K562 (cell line): Measurements from ENCODE around the gene BHMT2. TPM values are rescaled to one million over a fixed set of nuclear protein-coding genes. Genes with fewer than 3 reads are reported as not detected.
A peak's percentile ranks its signal among the peaks of the same experiment; 100 is the strongest.

Experiments
- CEBPG ChIP-seq, 3 experiments: fragments of 200-800 bp in 1 of 3; sonication (Bioruptor generic) in 1 of 3; sonication (generic) in 1 of 3; formaldehyde crosslinking in 1 of 3; IDR thresholded peaks in 2 of 3; conservative IDR thresholded peaks in 1 of 3; 2 replicates each; pipeline versions ENCODE4 v1.6.1 to v1.8.0; 2016 to 2022; ENCODE audit warnings: missing compliant biosample characterization in 2 of 3, missing genetic modification characterization in 2 of 3, mild to moderate bottlenecking in 1 of 3, missing genetic modification reagents in 1 of 3
- CREB3 ChIP-seq: fragments of 450-650 bp; conservative IDR thresholded peaks from 2 replicates; pipeline ENCODE4 v1.6.1; 2016; ENCODE audit warnings: missing genetic modification characterization, low read depth, mild to moderate bottlenecking, missing compliant biosample characterization, moderate library complexity
- E2F8 ChIP-seq: fragments of 450-650 bp; IDR thresholded peaks from 2 replicates; pipeline ENCODE4 v1.7.1; 2018; ENCODE audit warnings: mild to moderate bottlenecking, low read depth; ENCODE audit not compliant: partially characterized antibody
- FOXA3 ChIP-seq, 2 experiments: fragments of 450-650 bp in 1 of 2; sonication (generic) in 1 of 2; formaldehyde crosslinking; IDR thresholded peaks in 1 of 2; conservative IDR thresholded peaks in 1 of 2; 2 replicates each; pipeline versions ENCODE4 v1.4.0 to v1.8.0; 2020 to 2022; ENCODE audit warnings: mild to moderate bottlenecking in 2 of 2, missing genetic modification reagents in 1 of 2
- FOXO4 ChIP-seq: fragments of 450-650 bp; formaldehyde crosslinking; IDR thresholded peaks from 2 replicates; pipeline ENCODE4 v1.4.0; 2020; ENCODE audit warnings: mild to moderate bottlenecking, moderate library complexity
- KAT7 ChIP-seq: sonication (generic); formaldehyde crosslinking; IDR thresholded peaks from 2 replicates; pipeline ENCODE4 v1.8.0; 2022; ENCODE audit warnings: missing genetic modification reagents, mild to moderate bottlenecking, borderline replicate concordance
- MCM7 ChIP-seq, 2 experiments: fragments of 450-650 bp; IDR thresholded peaks; 2 replicates each; pipeline ENCODE4 v1.6.1; 2016 to 2018
- MTF1 ChIP-seq: fragments of 250-450 bp; sonication (Bioruptor Pico); IDR thresholded peaks from 2 replicates; pipeline ENCODE4 v1.9.0; 2021; ENCODE audit warnings: moderate library complexity, mild to moderate bottlenecking, inconsistent platforms, borderline replicate concordance
- NCOR1 ChIP-seq: fragments of 450-650 bp; IDR thresholded peaks from 2 replicates; pipeline ENCODE4 v1.6.1; 2016; ENCODE audit warnings: mild to moderate bottlenecking, moderate library complexity
- NFRKB ChIP-seq: fragments of 450-650 bp; IDR thresholded peaks from 2 replicates; pipeline ENCODE4 v1.6.1; 2016; ENCODE audit warnings: low read depth
- PHB2 ChIP-seq: fragments of 450-650 bp; IDR thresholded peaks from 2 replicates; pipeline ENCODE4 v1.6.1; 2017; ENCODE audit warnings: low read depth
- POLR2B ChIP-seq: fragments of 450-650 bp; IDR thresholded peaks from 2 replicates; pipeline ENCODE4 v1.6.1; 2018; ENCODE audit warnings: low read depth; ENCODE audit not compliant: partially characterized antibody
- RBM17 ChIP-seq: fragments of 200-400 bp; formaldehyde crosslinking; IDR thresholded peaks from 2 replicates; pipeline ENCODE4 v1.6.1; 2017; ENCODE audit warnings: low read depth, mild to moderate bottlenecking, low read length, borderline replicate concordance
- RUNX1 ChIP-seq: sonication (generic); IDR thresholded peaks from 2 replicates; pipeline ENCODE4 v1.6.1; 2016; ENCODE audit warnings: antibody characterized with exemption, low read depth
- ZFP36 ChIP-seq: fragments of 150-350 bp; IDR thresholded peaks from 2 replicates; pipeline ENCODE4 v1.6.1; 2018; ENCODE audit warnings: low read length, low read depth; ENCODE audit not compliant: partially characterized antibody
- ZHX1 ChIP-seq: fragments of 150-350 bp; conservative IDR thresholded peaks from 2 replicates; pipeline ENCODE4 v1.6.1; 2014; ENCODE audit warnings: low read length
- ZNF436 ChIP-seq: fragments of 250-450, 450-650 bp; sonication (Bioruptor Pico); formaldehyde crosslinking; IDR thresholded peaks from 2 replicates; pipeline ENCODE4 v1.7.0; 2020; ENCODE audit warnings: mild to moderate bottlenecking
- ZNF764 ChIP-seq: fragments of 250-450 bp; sonication (Bioruptor Pico); IDR thresholded peaks from 2 replicates; pipeline ENCODE4 v1.4.0; 2020; ENCODE audit warnings: low read depth, mild to moderate bottlenecking, moderate library complexity
- ZZZ3 ChIP-seq: fragments of 450-650 bp; IDR thresholded peaks from 2 replicates; pipeline ENCODE4 v1.6.1; 2016; ENCODE audit warnings: antibody characterized with exemption, mild to moderate bottlenecking, moderate library complexity
- polyA plus RNA-seq, 8 experiments: library from polyadenylated mRNA; depleted of rRNA in 4 of 8; stranded (reverse) in 5 of 8; unstranded in 3 of 8; fragments of >200 nt; fragmentation: Nextera tagmentation in 2 of 8; fragmentation: Illumina TruSeq in 1 of 8; extraction: Ambion mirVana in 2 of 8; extraction: Trizol in 1 of 8; gene quantifications; 2 replicates each; pipeline versions ENCODE4 v1.2.1 to v1.2.3, GENCODE V29; 2011 to 2014; ENCODE audit warnings: inconsistent platforms in 1 of 8, missing spikeins in 1 of 8
- total RNA-seq, 7 experiments: library from RNA; depleted of rRNA in 6 of 7; stranded (reverse); fragments of >200 nt in 6 of 7; fragmentation: Illumina TruSeq in 2 of 7; extraction: Trizol in 2 of 7; gene quantifications; 2 replicates each; pipeline versions ENCODE4 v1.2.1 to v1.2.3, GENCODE V29; 2011 to 2021; ENCODE audit warnings: low replicate concordance in 1 of 7

Gene BHMT2
- total and polyA plus RNA-seq, 9 of the 15 experiments (the other 6 are each of a cell fraction or from before 2014, with no cell fraction given): not detected

GRCh38 chr5:79133657-79134451, 64.3 kb downstream of the BHMT2 start (continued):
- no peak for TF ChIP-seq E2F8
- no peak for TF ChIP-seq ZNF764 (CRISPR knock-in tag)
- TF ChIP-seq NCOR1: no peak
- TF ChIP-seq ZHX1: no peak
- no peak for TF ChIP-seq RUNX1
- no peak for TF ChIP-seq FOXO4 (CRISPR knock-in tag)
- TF ChIP-seq PHB2: no peak
- TF ChIP-seq ZZZ3: no peak
- TF ChIP-seq POLR2B: no peak
- no peak for TF ChIP-seq ZFP36
- no peak for TF ChIP-seq CREB3 (tag)
- no peak for TF ChIP-seq KAT7 (CRISPR knock-in tag)
- TF ChIP-seq CEBPG (CRISPR knock-in tag; IDR thresholded peaks at IDR 0.05): peak; percentile 76; the same call in 1 of the 2 replicates
- TF ChIP-seq CEBPG (tag; conservative IDR thresholded peaks at IDR 0.05 in 1 of 2, IDR thresholded peaks at IDR 0.05 in 1 of 2): peak in 1 of 2 experiments; percentile 61; a peak in 1 of 4 replicates
- no peak for TF ChIP-seq MTF1 (CRISPR knock-in tag)
- peak; percentile 60; the same call in 1 of the 2 replicates for TF ChIP-seq NFRKB
- TF ChIP-seq FOXA3 (CRISPR knock-in tag; conservative IDR thresholded peaks at IDR 0.05 in 1 of 2, IDR thresholded peaks at IDR 0.05 in 1 of 2): no peak
- no peak for TF ChIP-seq ZNF436 (CRISPR knock-in tag)
- no peak for TF ChIP-seq MCM7 (IDR thresholded peaks at IDR 0.05)
- TF ChIP-seq RBM17: no peak
